ENCODE measurements around the gene PRMT5. TPM values are rescaled to one million over a fixed set of nuclear protein-coding genes. Genes with fewer than 3 reads are reported as not detected.

PRMT5 gene
- total RNA-seq, 1 donor from 2014 or later, result 37.3 TPM

DNA sequence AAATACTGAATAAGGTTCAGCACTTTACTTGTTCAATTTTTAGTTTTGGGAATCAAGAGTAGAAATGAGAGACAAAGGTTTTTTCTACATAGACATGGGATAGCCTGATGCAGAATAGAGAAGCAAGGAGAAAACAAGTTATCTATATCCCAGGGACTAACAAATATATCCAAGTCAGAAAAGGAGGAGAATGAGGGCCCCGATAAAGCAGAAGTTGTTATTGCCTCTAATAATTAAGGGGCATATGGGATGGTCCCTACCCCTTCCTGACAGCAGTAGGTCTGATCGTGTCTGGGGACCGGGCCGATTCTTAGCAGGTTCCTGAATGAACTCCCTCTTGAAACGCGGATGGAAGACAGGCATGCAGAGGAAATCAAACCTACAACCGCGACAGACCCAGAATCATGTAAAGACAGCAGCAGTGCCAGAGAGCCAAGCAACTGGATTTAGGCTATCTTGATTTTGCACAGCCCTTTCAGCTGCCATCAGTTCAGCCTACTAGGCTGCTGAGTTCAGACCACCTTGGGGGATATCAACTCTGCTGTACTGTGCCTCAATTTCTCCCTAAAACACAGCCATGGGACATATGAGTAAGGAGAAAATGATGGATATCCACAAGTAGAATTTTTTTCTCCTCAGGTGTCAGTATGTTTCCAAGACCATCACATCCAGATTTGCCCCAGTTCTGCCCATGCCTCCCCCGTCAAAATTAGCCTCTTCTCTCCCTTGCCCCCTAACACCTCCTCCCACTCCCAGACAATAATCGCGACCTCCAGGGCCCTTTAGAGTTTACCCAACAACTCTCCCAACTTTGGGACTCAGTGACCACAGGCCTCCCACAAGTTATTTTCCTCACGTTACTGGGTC lies 706 bp downstream of the PRMT5 start:
- TF ChIP-seq, protein P1, sequence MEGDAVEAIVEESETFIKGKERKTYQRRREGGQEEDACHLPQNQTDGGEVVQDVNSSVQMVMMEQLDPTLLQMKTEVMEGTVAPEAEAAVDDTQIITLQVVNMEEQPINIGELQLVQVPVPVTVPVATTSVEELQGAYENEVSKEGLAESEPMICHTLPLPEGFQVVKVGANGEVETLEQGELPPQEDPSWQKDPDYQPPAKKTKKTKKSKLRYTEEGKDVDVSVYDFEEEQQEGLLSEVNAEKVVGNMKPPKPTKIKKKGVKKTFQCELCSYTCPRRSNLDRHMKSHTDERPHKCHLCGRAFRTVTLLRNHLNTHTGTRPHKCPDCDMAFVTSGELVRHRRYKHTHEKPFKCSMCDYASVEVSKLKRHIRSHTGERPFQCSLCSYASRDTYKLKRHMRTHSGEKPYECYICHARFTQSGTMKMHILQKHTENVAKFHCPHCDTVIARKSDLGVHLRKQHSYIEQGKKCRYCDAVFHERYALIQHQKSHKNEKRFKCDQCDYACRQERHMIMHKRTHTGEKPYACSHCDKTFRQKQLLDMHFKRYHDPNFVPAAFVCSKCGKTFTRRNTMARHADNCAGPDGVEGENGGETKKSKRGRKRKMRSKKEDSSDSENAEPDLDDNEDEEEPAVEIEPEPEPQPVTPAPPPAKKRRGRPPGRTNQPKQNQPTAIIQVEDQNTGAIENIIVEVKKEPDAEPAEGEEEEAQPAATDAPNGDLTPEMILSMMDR (IDR thresholded peaks at IDR 0.05), result no peak
- DNase-seq (no peak), ATAC-seq (no peak)
- H3K27me3 ChIP-seq (ENCODE audit: low read depth), result no peaks in the 10 kb centered on the region
- H3K9me3 ChIP-seq, result no peaks in the 10 kb centered on the region
- peak overlapping the region; percentile 89 for H3K27ac ChIP-seq
- intact Hi-C loops (cut with DNase I), result no loop called here
- H3K36me3 ChIP-seq, result peaks cover 41% of the 10 kb centered on the region
- H3K4me1 ChIP-seq, result peaks cover 28% of the 10 kb centered on the region
- peak overlapping the region; percentile 91 for H3K4me3 ChIP-seq

DNA sequence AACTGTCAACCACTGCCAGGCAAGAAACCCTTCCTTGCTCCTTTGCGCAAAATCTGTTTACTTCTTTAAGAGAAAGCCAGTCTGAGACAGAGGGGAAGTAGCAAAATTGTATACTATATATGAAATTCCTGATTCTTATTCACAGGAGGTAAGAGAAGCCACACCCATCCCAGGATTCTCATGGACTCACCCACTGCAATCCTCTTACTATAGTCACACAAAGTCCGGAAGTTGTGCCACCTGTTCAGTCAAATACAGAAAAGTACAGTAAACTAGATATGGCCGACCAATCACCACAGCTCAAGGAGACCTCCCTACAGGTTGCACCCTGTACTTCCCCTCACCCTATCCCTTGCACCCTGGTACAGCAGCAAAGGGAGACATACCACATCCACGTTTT lies 2.9 kb downstream of the PRMT5 start:
- Histone ChIP-seq H3K36me3 (peaks cover 59% of the 10 kb centered on the region), H3K4me1 (peaks cover 28% of the 10 kb centered on the region), H3K4me3 (no peak overlapping the region), H3K9me3 (no peaks in the 10 kb centered on the region), H3K27me3 (ENCODE audit: low read depth) (no peaks in the 10 kb centered on the region), H3K27ac (no peak overlapping the region)
- DNase-seq (no peak), ATAC-seq (no peak)
- intact Hi-C loops (cut with DNase I), result no loop called here
- TF ChIP-seq, protein P1 (IDR thresholded peaks at IDR 0.05), result no peak

DNA sequence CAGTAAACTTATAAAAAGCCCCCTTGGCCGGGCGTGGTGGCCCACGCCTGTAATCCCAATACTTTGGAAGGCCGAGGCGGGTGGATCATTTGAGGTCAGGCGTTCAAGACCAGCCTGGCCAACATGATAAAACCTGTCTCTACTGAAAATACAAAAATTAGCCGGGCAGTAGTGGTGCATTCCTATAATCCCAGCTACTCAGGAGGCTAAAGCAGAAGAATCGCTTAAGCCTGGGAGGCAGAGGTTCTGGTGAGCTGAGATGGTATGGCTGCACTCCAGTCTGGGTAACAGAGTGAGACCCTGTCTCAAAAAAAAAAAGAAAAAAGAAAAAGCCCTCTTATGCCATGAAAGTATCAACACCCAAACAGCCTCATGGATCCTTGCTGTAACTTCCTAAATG lies 3.7 kb downstream of the PRMT5 start:
- DNase-seq (no peak), ATAC-seq (no peak)
- peaks cover 67% of the 10 kb centered on the region for H3K36me3 ChIP-seq
- no peaks in the 10 kb centered on the region for H3K9me3 ChIP-seq
- peaks cover 25% of the 10 kb centered on the region for H3K4me1 ChIP-seq
- H3K4me3 ChIP-seq, result no peak overlapping the region
- no peak overlapping the region for H3K27ac ChIP-seq
- H3K27me3 ChIP-seq (ENCODE audit: low read depth), result no peaks in the 10 kb centered on the region
- intact Hi-C loops (cut with DNase I), result no loop called here
- TF ChIP-seq, protein P1 (IDR thresholded peaks at IDR 0.05), result no peak

DNA sequence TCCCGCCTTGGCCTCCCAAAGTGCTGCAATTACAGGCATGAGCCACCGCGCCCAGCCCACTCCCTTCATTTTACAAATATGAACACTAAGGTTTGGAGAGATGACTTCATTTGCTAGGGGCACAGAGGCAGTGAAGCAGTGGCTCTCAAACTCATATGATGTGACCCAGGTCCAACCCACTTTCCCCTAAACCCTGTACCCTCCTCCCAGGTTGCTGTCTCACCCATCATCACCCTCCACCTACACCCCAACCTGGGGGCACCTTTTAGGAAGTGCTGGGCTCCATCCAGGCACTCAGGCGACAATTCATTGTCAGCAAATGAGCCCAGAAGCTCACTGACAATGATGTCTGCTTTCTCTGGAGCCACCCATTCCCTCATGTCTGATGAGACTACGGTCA lies 5.4 kb downstream of the PRMT5 start:
- peaks cover 25% of the 10 kb centered on the region for H3K4me1 ChIP-seq
- H3K27ac ChIP-seq, result no peak overlapping the region
- no peak overlapping the region for H3K4me3 ChIP-seq
- H3K36me3 ChIP-seq, result peaks cover 71% of the 10 kb centered on the region
- DNase-seq (no peak), ATAC-seq (no peak)
- intact Hi-C loops (cut with DNase I), result no loop called here
- H3K27me3 ChIP-seq (ENCODE audit: low read depth), result no peaks in the 10 kb centered on the region
- H3K9me3 ChIP-seq, result no peaks in the 10 kb centered on the region
- TF ChIP-seq, protein P1 (IDR thresholded peaks at IDR 0.05), result no peak

DNA sequence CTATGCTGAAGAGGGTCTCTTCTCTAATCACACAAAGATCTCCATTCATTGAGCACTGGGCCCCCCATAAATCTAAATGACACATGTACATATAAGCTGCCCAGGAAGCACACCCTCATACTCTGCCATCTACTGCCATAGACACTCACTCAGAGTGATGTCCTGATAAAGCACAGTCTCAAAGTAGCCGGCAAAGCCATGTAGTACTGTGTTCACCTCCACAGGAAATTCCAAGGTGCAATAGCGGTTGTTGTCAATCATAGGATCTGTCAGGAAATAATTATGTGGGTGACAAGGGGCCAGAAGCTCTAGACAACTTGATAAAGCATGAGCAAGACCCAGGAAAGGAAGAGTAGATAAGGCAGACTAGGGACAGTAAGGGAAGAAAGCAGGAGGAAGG lies 6.9 kb downstream of the PRMT5 start:
- Histone ChIP-seq H3K4me1 (peaks cover 19% of the 10 kb centered on the region), H3K9me3 (no peaks in the 10 kb centered on the region), H3K36me3 (peaks cover 68% of the 10 kb centered on the region), H3K27ac (no peak overlapping the region), H3K27me3 (ENCODE audit: low read depth) (no peaks in the 10 kb centered on the region), H3K4me3 (no peak overlapping the region)
- intact Hi-C loops (cut with DNase I), result no loop called here
- TF ChIP-seq, protein P1 (IDR thresholded peaks at IDR 0.05), result no peak
- ATAC-seq (no peak), DNase-seq (no peak)

All from lower lobe of right lung (tissue), 2 donors.